NCI-H2196 (cell line): ENCODE results near the gene PATZ1.
"Not testable (repeated sequence)": the region's sequence is repeated elsewhere in the genome, so short reads cannot be mapped to it uniquely, and the experiment has no call there.

ENCODE experiments used
- DNase-seq: peaks from one replicate; lab custom pipeline; 2025; ENCODE audit not compliant: unreplicated experiment; lab: John Stamatoyannopoulos, UW

PATZ1 gene

GRCh38 chr22:31314220-31314619, 31.9 kb downstream of the PATZ1 start:
- DNase-seq, result not testable (repeated sequence)

- peak; percentile 83 for DNase-seq
Measured at GRCh38 chr22:31313366-31314147, 32.6 kb downstream of the PATZ1 start.

- DNase-seq, result no peak
Measured at GRCh38 chr22:31308181-31308580, 38.0 kb downstream of the PATZ1 start.

- no peak for DNase-seq
Measured at GRCh38 chr22:31305194-31305593, 41.0 kb downstream of the PATZ1 start.

- DNase-seq, result no peak
Measured at GRCh38 chr22:31302537-31302936, 43.6 kb downstream of the PATZ1 start.

GRCh38 chr22:31302006-31302405, 44.1 kb downstream of the PATZ1 start:
- DNase-seq, result no peak

GRCh38 chr22:31300896-31301295, 45.2 kb downstream of the PATZ1 start:
- DNase-seq, result no peak

- DNase-seq, result no peak
Measured at GRCh38 chr22:31295831-31296657, 50.1 kb downstream of the PATZ1 start.

- no peak for DNase-seq
Measured at GRCh38 chr22:31295360-31295759, 50.8 kb downstream of the PATZ1 start.

GRCh38 chr22:31292236-31292989, 53.7 kb downstream of the PATZ1 start, which contains the start of gene PIK3IP1:
TSS of gene PIK3IP1 (minus strand) at chr22:31292488. CDS start at chr22:31292344, 144 bp downstream.
- DNase-seq, result peak; percentile 68

- no peak for DNase-seq
Measured at GRCh38 chr22:31291481-31292235, 54.5 kb downstream of the PATZ1 start.

- DNase-seq, result peak; percentile 78
Measured at GRCh38 chr22:31290494-31291471, 55.4 kb downstream of the PATZ1 start.

- DNase-seq, result no peak
Measured at GRCh38 chr22:31289344-31289743, 56.8 kb downstream of the PATZ1 start.

GRCh38 chr22:31288496-31289240, 57.5 kb downstream of the PATZ1 start:
- DNase-seq, result no peak

- DNase-seq, result no peak
Measured at GRCh38 chr22:31287818-31288495, 58.2 kb downstream of the PATZ1 start.

GRCh38 chr22:31286360-31287255, 59.5 kb downstream of the PATZ1 start:
- no peak for DNase-seq
